OCI-LY7 (cell line): ENCODE measurements around the gene LOXHD1. TPM values are rescaled to one million over a fixed set of nuclear protein-coding genes. Genes with fewer than 3 reads are reported as not detected.

Experiments
- BruUV-seq: library from RNA; stranded (reverse); fragments of 400-500 nt; replicated peaks from 2 replicates; lab custom pipeline; 2021; lab: Mats Ljungman, UMichigan
- CTCF ChIA-PET: fragments of 300-600 bp; sonication (Branson Sonifier 250); formaldehyde crosslinking; loops from one replicate; lab custom pipeline; 2022; ENCODE audit warnings: antibody characterized with exemption; ENCODE audit not compliant: unreplicated experiment; lab: Charles Lee
- POLR2A ChIA-PET: fragments of 300-600 bp; sonication (Branson Sonifier 250); formaldehyde crosslinking; loops from one replicate; lab custom pipeline; 2022; ENCODE audit warnings: antibody characterized with exemption; lab: Charles Lee
- DNase-seq: peaks from one replicate; pipeline ENCODE4 v3.0.0-alpha.2; 2015; ENCODE audit warnings: low spot score
- H2AFZ ChIP-seq: fragments of 200-600 bp; sonication (generic), shearing (Covaris generic); 2 replicates; pipeline ENCODE4 v1.6.1; 2014; ENCODE audit warnings: mild to moderate bottlenecking, antibody characterized with exemption, low read length, moderate library complexity
- H3K27ac ChIP-seq: fragments of 200-600 bp; sonication (generic); 2 replicates; pipeline ENCODE4 v1.5.1; 2014; ENCODE audit warnings: mixed run types, low read depth, mild to moderate bottlenecking, moderate library complexity, low read length, inconsistent platforms; ENCODE audit not compliant: poor library complexity, severe bottlenecking
- H3K36me3 ChIP-seq: fragments of 200-600 bp; sonication (generic); 2 replicates; pipeline ENCODE4 v1.6.1; 2014; ENCODE audit warnings: mild to moderate bottlenecking, antibody characterized with exemption, low read length, moderate library complexity, mixed read lengths; ENCODE audit not compliant: insufficient read depth
- H3K4me1 ChIP-seq: fragments of 200-600 bp; sonication (generic); 2 replicates; pipeline ENCODE4 v1.5.1; 2014; ENCODE audit warnings: mild to moderate bottlenecking, low read length; ENCODE audit not compliant: insufficient read depth, poor library complexity, severe bottlenecking
- H3K4me2 ChIP-seq: fragments of 200-600 bp; sonication (generic); 2 replicates; pipeline ENCODE4 v1.6.1; 2014; ENCODE audit warnings: mild to moderate bottlenecking, low read length
- H3K4me3 ChIP-seq: fragments of 200-600 bp; sonication (generic); 2 replicates; pipeline ENCODE4 v1.5.1; 2014; ENCODE audit warnings: mild to moderate bottlenecking, low read depth, low read length; ENCODE audit not compliant: poor library complexity, severe bottlenecking
- H3K79me2 ChIP-seq: fragments of 200-600 bp; sonication (generic); 2 replicates; pipeline ENCODE4 v1.6.1; 2016; ENCODE audit warnings: low read depth, mild to moderate bottlenecking, low read length, moderate library complexity, mixed read lengths; ENCODE audit not compliant: insufficient read depth
- H3K9me2 ChIP-seq: fragments of 200-600 bp; sonication (generic); 2 replicates; pipeline ENCODE4 v1.6.1; 2016; ENCODE audit warnings: mild to moderate bottlenecking, low read length, mixed read lengths; ENCODE audit not compliant: insufficient read depth
- H3K9me3 ChIP-seq: fragments of 200-600 bp; sonication (generic); 2 replicates; pipeline ENCODE4 v1.6.1; 2014; ENCODE audit warnings: mild to moderate bottlenecking, mixed run types, low read length, mixed read lengths
- H4K20me1 ChIP-seq: fragments of 200-600 bp; sonication (generic); 2 replicates; pipeline ENCODE4 v1.6.1; 2014; ENCODE audit warnings: mild to moderate bottlenecking, antibody characterized with exemption, low read length, moderate library complexity, mixed read lengths; ENCODE audit not compliant: insufficient read depth
- CTCF ChIP-seq: fragments of 200-600 bp; sonication (generic); conservative IDR thresholded peaks from 2 replicates; pipeline ENCODE4 v1.5.1; 2014; ENCODE audit warnings: mild to moderate bottlenecking, antibody characterized with exemption, low read length, moderate library complexity, mixed read lengths
- EZH2phosphoT487 ChIP-seq: fragments of 200-600 bp; sonication (generic); IDR thresholded peaks from 2 replicates; pipeline ENCODE4 v1.6.1; 2018; ENCODE audit warnings: low read depth, borderline replicate concordance, mild to moderate bottlenecking, mixed run types, antibody characterized with exemption, low read length, moderate library complexity, mixed read lengths
- intact Hi-C: fragments of 100-400 bp; cut with micrococcal nuclease; formaldehyde crosslinking; loops from one replicate; pipeline ENCODE4 v1.10.0; 2022; ENCODE audit not compliant: unreplicated experiment
- total RNA-seq, 2 experiments: library from RNA; depleted of rRNA in 1 of 2; stranded (reverse); fragments of >200 nt in 1 of 2; shearing (Covaris generic) in 1 of 2; gene quantifications; 2 replicates each; pipeline ENCODE4 v1.2.3, GENCODE V29; 2014 to 2022

Gene LOXHD1
- total RNA-seq, 2 experiments from 2014 or later = not detected

GRCh38 chr18:46676182-46676835 lies 19.3 kb upstream of the LOXHD1 start:
- Histone ChIP-seq H3K4me2 (no peak overlapping the region), H3K4me1 (peaks cover 57% of the 10 kb centered on the region), H3K4me3 (no peak overlapping the region), H3K9me3 (no peaks in the 10 kb centered on the region), H4K20me1 (no peaks in the 10 kb centered on the region), H3K36me3 (no peaks in the 10 kb centered on the region), H3K27ac (no peak overlapping the region), H2AFZ (no peak overlapping the region), H3K79me2 (no peaks in the 10 kb centered on the region), H3K9me2 (no peaks in the 10 kb centered on the region)
- no TSS peak for BruUV-seq
- DNase-seq = no peak
- intact Hi-C loops = no loop called here
- CTCF ChIA-PET = no interaction called here
- TF ChIP-seq EZH2phosphoT487 = no peak
- TF ChIP-seq CTCF = no peak
- POLR2A ChIA-PET = no interaction called here

- Histone ChIP-seq H3K4me1 (peaks cover 45% of the 10 kb centered on the region), H3K9me2 (no peaks in the 10 kb centered on the region), H3K4me2 (no peak overlapping the region), H3K9me3 (no peaks in the 10 kb centered on the region), H4K20me1 (no peaks in the 10 kb centered on the region), H2AFZ (no peak overlapping the region), H3K27ac (no peak overlapping the region), H3K4me3 (no peak overlapping the region), H3K79me2 (no peaks in the 10 kb centered on the region), H3K36me3 (no peaks in the 10 kb centered on the region)
- CTCF ChIA-PET = no interaction called here
- TF ChIP-seq CTCF = no peak
- TF ChIP-seq EZH2phosphoT487 = no peak
- intact Hi-C loops = no loop called here
- no TSS peak for BruUV-seq
- DNase-seq = no peak
- POLR2A ChIA-PET = no interaction called here
Observed at GRCh38 chr18:46675112-46675511, 18.1 kb upstream of the LOXHD1 start.

- ChIA-PET POLR2A (no interaction called here), CTCF (no interaction called here)
- Histone ChIP-seq H3K9me3 (no peaks in the 10 kb centered on the region), H2AFZ (no peak overlapping the region), H3K4me1 (peaks cover 19% of the 10 kb centered on the region), H3K4me2 (peak overlapping the region; percentile 20), H3K79me2 (no peaks in the 10 kb centered on the region), H3K4me3 (no peak overlapping the region), H3K9me2 (no peaks in the 10 kb centered on the region), H4K20me1 (no peaks in the 10 kb centered on the region), H3K27ac (no peak overlapping the region), H3K36me3 (no peaks in the 10 kb centered on the region)
- intact Hi-C loops = no loop called here
- TF ChIP-seq CTCF (no peak), EZH2phosphoT487 (no peak)
- BruUV-seq = no TSS peak
- peak; percentile 25 for DNase-seq
Observed at GRCh38 chr18:46672062-46672970, 15.3 kb upstream of the LOXHD1 start.
